Measurements from ENCODE around the gene CNDP2.

GRCh38 chr18:74546751-74547530 is 50.8 kb downstream of the CNDP2 start:
- TF ChIP-seq, protein P1, sequence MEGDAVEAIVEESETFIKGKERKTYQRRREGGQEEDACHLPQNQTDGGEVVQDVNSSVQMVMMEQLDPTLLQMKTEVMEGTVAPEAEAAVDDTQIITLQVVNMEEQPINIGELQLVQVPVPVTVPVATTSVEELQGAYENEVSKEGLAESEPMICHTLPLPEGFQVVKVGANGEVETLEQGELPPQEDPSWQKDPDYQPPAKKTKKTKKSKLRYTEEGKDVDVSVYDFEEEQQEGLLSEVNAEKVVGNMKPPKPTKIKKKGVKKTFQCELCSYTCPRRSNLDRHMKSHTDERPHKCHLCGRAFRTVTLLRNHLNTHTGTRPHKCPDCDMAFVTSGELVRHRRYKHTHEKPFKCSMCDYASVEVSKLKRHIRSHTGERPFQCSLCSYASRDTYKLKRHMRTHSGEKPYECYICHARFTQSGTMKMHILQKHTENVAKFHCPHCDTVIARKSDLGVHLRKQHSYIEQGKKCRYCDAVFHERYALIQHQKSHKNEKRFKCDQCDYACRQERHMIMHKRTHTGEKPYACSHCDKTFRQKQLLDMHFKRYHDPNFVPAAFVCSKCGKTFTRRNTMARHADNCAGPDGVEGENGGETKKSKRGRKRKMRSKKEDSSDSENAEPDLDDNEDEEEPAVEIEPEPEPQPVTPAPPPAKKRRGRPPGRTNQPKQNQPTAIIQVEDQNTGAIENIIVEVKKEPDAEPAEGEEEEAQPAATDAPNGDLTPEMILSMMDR (conservative IDR thresholded peaks at IDR 0.05) = no peak
- no peak for TF ChIP-seq EZH2 (IDR thresholded peaks at IDR 0.05; ENCODE audit: low read depth)
